Activated CD4-positive, alpha-beta T cell treated with anti-CD3 and anti-CD28 coated beads for 36 hours (primary cell): ENCODE data around the gene TSPO. TPM values are rescaled to one million over a fixed set of nuclear protein-coding genes. Genes with fewer than 3 reads are reported as not detected.

ENCODE experiments used
- ATAC-seq: fragments of 200-7000 bp; cut with Tn5 transposase; one replicate; pipeline ENCODE4 v1.10.0; 2021; ENCODE audit warnings: mild to moderate bottlenecking, moderate library complexity
- CTCF ChIA-PET: fragments of 350-600 bp; sonication (Branson Sonifier 250); formaldehyde crosslinking; loops from one replicate; lab custom pipeline; 2021; ENCODE audit warnings: antibody characterized with exemption; lab: Charles Lee
- POLR2A ChIA-PET: fragments of 350-600 bp; sonication (Branson Sonifier 250); formaldehyde crosslinking; loops from one replicate; lab custom pipeline; 2021; ENCODE audit warnings: antibody characterized with exemption, inconsistent platforms; lab: Charles Lee
- DNase-seq: peaks from one replicate; pipeline ENCODE4 v3.0.0-alpha.2; 2020
- H3K27ac Mint-ChIP-seq: one replicate; pipeline ENCODE4 v1.8.0; 2021; ENCODE audit warnings: mixed read lengths
- H3K27me3 Mint-ChIP-seq: one replicate; pipeline ENCODE4 v1.8.0; 2021; ENCODE audit warnings: mixed read lengths
- H3K36me3 Mint-ChIP-seq: one replicate; pipeline ENCODE4 v1.8.0; 2021; ENCODE audit warnings: low read depth, mixed read lengths
- H3K4me1 Mint-ChIP-seq: one replicate; pipeline ENCODE4 v1.8.0; 2021; ENCODE audit warnings: mixed read lengths
- H3K4me3 Mint-ChIP-seq: one replicate; pipeline ENCODE4 v1.8.0; 2021; ENCODE audit warnings: mild to moderate bottlenecking, moderate library complexity, mixed read lengths
- H3K9me3 Mint-ChIP-seq: one replicate; pipeline ENCODE4 v1.8.0; 2021; ENCODE audit warnings: low read depth, mixed read lengths
- intact Hi-C, 2 experiments: fragments of 100-400 bp; cut with DNase I in 1 of 2; cut with micrococcal nuclease in 1 of 2; formaldehyde crosslinking; loops; one replicate each; pipeline versions ENCODE4 v1.14.2 to v1.15.1; 2022 to 2024; cut with DNase I, micrococcal nuclease
- total RNA-seq, 2 experiments: library from RNA; stranded (reverse); gene quantifications; one replicate each; pipeline ENCODE4 v1.2.3, GENCODE V29; 2021

Gene TSPO
- total RNA-seq, 2 experiments from 2014 or later, result 61.7 to 114 TPM

DNA sequence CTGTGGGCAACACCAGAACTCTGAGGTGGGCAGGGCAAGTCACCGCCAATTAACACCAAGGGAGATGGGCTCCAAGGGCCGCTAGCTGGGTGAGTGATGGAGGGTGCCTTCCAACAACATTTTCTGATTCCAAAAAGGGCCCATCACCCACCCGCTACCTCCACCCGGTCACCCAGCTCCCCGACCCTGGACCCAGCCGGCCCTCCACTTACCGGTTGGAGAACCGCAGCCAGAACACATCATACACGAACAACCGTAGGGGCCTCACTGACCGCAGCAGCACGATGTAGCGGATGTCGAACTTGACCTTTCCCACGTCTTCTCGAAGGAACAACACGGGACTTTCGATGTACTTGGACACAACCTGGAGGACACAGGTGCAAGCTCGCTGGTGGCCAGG lies 20.8 kb downstream of the TSPO start:
- H3K36me3 Mint-ChIP-seq, result peaks cover 33% of the 10 kb centered on the region

DNA sequence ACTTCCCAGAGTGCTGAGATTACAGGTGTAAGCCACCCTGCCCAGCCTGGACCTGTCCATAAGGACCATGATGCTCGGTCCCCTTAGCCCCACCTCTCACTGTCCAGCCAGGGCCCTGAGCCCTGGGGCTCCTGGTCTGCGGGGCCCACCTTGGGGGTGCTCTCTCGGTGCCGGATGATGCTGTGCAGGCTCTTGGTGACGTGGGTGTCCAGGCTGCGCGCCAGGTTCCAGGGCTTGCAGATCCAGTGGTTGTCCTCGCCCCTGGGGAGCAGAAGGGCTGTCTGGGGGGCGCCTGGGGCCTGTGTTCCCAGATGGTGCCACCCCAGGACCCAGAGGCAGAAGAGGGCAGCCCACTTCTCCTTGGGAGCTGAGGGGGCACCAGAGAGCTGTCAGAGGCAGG lies 22.2 kb downstream of the TSPO start:
- Mint-ChIP-seq H3K27ac (no peak overlapping the region), H3K4me3 (no peak overlapping the region), H3K27me3 (no peaks in the 10 kb centered on the region), H3K36me3 (peaks cover 41% of the 10 kb centered on the region), H3K4me1 (no peaks in the 10 kb centered on the region), H3K9me3 (no peaks in the 10 kb centered on the region)
- intact Hi-C loops, result no loop called here
- CTCF ChIA-PET, result interaction anchor here (0.6 kb wide), 1 partner anchor 74 kb away, joined by 3 read pairs; no protein-coding TSS in a partner anchor
- no peak for ATAC-seq
- no peak for DNase-seq
- POLR2A ChIA-PET, result no interaction called here

More for the DNA sequence above, 20.8 kb downstream of the TSPO start:
- Mint-ChIP-seq H3K4me1 (no peaks in the 10 kb centered on the region), H3K4me3 (no peak overlapping the region), H3K9me3 (no peaks in the 10 kb centered on the region), H3K27ac (no peak overlapping the region), H3K27me3 (no peaks in the 10 kb centered on the region)
- ATAC-seq (no peak), DNase-seq (no peak)
- intact Hi-C loops, result no loop called here
- ChIA-PET CTCF (interaction anchor here (0.5 kb wide), 1 partner anchor 34 kb away, joined by 3 read pairs; no protein-coding TSS in a partner anchor), POLR2A (no interaction called here)

DNA sequence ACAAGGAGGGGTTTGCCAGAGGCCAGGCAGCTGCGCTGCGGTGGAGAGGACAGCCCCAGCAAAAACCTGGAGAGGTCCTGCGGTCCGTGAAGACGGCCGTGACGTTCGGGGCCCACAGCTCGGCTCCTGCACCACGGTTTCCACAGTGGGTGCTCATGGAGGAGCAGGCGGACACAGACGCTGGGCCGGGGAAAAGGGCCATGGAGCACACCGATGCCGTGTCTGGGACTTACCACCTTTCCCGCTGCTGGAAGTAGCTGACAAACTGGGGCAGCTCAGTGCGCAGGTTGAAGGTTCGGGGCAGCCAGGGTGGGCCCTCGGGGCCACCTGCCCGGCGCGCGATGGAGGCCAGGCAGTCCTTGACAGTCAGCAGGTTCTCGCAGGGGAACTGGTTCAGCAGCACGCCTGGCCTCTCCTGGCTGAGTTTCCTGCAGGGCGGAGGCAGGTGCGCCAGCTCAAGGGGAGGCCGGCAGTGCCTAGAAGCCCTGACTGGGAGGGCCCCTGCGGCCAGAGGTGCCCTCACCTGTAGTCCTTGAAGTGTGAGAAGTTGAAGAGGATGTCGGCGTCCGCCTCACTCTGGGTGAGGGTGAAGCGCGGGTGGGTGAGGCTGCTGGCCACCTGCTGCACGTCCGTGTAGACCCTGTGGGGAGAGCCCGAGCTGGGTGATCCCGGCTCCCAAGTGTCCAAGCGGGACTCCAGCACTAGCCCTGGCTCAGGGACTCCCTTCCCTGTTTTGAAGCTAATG lies 22.8 kb downstream of the TSPO start:
- no peaks in the 10 kb centered on the region for H3K4me1 Mint-ChIP-seq
- no peaks in the 10 kb centered on the region for H3K27me3 Mint-ChIP-seq
- ChIA-PET CTCF (interaction anchor here (0.6 kb wide), 1 partner anchor 75 kb away, joined by 3 read pairs; no protein-coding TSS in a partner anchor), POLR2A (no interaction called here)
- peaks cover 44% of the 10 kb centered on the region for H3K36me3 Mint-ChIP-seq
- DNase-seq (no peak), ATAC-seq (no peak)
- H3K27ac Mint-ChIP-seq, result no peak overlapping the region
- intact Hi-C loops, result no loop called here
- no peaks in the 10 kb centered on the region for H3K9me3 Mint-ChIP-seq
- H3K4me3 Mint-ChIP-seq, result no peak overlapping the region

DNA sequence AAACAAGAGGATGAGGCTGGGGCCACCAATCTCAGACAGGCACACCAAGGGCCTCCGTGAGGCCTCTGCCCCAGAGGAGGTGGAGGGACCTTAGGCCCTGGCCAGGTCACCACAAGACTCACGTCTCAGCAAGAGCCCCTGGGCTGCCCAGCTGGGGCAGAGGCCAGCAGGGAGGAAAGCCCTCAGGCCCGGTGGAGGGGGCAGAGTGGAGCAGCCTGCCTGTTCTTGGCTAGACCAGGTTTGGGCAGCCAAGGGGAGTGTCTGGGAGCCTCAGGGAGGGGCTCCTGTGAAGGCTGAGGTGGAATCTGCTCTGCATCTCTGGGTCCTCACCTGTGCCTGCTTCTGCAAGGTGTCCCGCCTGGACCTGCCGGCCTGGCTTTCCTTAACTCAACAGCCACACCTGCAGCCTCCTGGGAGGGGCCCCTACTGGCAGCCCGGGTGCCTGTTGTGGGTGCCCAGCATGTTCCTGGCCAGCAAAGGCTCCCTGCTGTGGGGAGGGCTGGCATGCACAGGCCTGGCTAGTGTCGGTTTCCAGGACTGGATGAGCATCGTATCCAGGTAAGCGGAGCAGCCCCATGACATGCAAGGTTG lies 23.7 kb downstream of the TSPO start:
- ChIA-PET POLR2A (no interaction called here), CTCF (no interaction called here)
- Mint-ChIP-seq H3K27ac (no peak overlapping the region), H3K36me3 (peaks cover 53% of the 10 kb centered on the region), H3K4me3 (no peak overlapping the region), H3K27me3 (no peaks in the 10 kb centered on the region), H3K9me3 (no peaks in the 10 kb centered on the region), H3K4me1 (no peaks in the 10 kb centered on the region)
- DNase-seq, result no peak
- ATAC-seq, result no peak
- intact Hi-C loops, result no loop called here

DNA sequence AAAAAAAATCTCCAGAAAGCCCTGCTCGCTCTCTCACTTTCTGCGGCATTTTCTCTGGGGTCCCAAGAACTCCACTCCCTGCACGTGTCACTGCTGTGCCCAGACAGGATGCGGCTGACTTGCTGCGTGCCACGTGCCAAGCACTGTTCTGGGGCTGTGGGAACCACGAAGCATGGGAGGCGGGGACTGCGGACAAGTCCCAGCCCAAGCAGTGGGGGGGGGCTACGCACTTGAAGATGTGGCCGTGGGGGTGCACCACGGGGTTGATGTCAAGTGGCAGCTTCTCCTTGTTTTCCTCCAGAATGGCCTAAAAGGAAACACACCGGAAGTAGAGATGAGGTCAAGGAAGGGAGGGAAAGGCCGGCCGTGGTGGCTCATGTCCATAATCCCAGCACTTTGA lies 24.7 kb downstream of the TSPO start:
- no peaks in the 10 kb centered on the region for H3K9me3 Mint-ChIP-seq
- POLR2A ChIA-PET, result no interaction called here
- no peak for DNase-seq

DNA sequence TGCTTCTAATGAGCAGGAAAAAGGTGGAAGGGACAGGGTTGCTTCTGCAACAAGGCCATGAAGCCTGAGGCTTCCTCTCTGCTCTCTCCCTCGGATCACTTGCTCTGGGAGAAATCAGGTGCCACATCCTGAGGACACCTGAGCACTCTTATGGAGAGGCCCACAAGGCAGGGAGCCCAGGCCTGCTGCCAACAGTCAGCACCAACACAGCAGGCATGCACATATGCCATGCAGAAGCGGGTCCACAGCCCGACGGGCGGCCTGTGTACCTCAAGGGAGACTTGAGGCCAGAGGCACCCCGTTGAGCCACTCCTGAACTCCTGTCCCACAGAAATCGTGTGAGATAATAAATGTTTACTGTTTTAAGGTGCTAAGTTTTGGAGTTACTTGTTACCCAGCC lies 26.1 kb downstream of the TSPO start:
- H3K4me1 Mint-ChIP-seq, result no peaks in the 10 kb centered on the region
- ATAC-seq (no peak), DNase-seq (no peak)
- H3K36me3 Mint-ChIP-seq, result peaks cover 53% of the 10 kb centered on the region
- H3K9me3 Mint-ChIP-seq, result no peaks in the 10 kb centered on the region
- H3K27me3 Mint-ChIP-seq, result no peaks in the 10 kb centered on the region
- intact Hi-C loops, result no loop called here
- H3K4me3 Mint-ChIP-seq, result no peak overlapping the region
- POLR2A ChIA-PET, result no interaction called here
- CTCF ChIA-PET, result no interaction called here
- no peak overlapping the region for H3K27ac Mint-ChIP-seq

More for the DNA sequence above, 24.7 kb downstream of the TSPO start:
- CTCF ChIA-PET, result no interaction called here
- no peaks in the 10 kb centered on the region for H3K4me1 Mint-ChIP-seq
- H3K27ac Mint-ChIP-seq, result no peak overlapping the region
- peaks cover 52% of the 10 kb centered on the region for H3K36me3 Mint-ChIP-seq
- intact Hi-C loops, result no loop called here
- no peak overlapping the region for H3K4me3 Mint-ChIP-seq
- H3K27me3 Mint-ChIP-seq, result no peaks in the 10 kb centered on the region
- ATAC-seq, result no peak

DNA sequence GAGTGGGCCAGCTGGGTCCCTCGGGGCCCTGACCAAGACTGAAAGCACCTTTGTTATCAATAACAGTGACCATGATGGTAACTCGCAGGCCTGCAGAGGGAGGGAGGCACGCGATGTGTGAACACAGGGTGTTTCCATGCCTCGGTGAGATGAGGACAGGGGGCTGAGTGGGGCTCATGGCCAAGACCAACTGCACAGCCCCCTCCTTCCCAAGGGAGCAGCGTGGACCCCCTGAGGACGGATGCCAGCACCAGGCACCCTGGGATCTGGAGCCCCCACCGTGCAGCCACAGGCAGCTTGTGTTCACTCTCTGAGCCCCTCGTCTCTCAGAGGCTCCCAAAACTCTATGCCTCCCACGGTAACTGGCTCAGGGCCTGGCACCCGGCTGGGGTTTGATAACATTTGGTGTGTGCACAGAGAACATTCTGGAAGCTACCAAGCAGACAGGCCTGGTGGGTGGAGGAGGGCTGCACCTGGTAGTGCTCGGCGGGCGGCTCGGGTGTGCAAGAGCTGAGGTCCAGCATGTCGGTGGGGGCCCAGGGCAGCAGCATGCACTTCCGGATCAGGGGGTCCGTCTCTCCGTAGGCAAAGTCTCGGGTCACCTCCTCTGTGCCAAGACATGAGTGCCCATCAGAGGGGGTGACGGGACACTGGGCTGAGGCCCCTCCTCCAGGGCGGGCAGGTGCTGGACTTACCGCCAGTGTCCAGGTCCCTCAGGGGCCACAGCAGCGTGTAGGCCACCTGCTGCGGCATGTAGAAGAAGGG lies 28.0 kb downstream of the TSPO start:
- H3K27ac Mint-ChIP-seq, result no peak overlapping the region

DNA sequence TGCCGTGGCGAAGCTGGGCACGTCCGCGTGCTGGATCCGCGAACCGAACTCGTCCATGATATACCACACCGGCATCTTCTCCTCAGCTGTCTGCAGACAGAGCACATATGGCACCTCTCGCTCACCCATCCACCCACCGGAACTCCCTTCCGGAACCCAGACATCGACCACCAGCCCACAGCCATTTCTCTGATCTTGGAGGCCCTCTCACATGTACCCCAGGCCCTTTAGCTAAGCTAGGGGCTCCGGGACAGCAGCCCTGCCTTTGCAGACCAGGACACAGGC lies 28.5 kb downstream of the TSPO start:
- no peak for DNase-seq
- intact Hi-C loops, result no loop called here
- no peak for ATAC-seq
- POLR2A ChIA-PET, result no interaction called here
- Mint-ChIP-seq H3K9me3 (no peaks in the 10 kb centered on the region), H3K27ac (no peak overlapping the region), H3K27me3 (no peaks in the 10 kb centered on the region), H3K4me3 (no peak overlapping the region), H3K36me3 (peaks cover 58% of the 10 kb centered on the region), H3K4me1 (peaks cover 10% of the 10 kb centered on the region)
- CTCF ChIA-PET, result no interaction called here

More for the DNA sequence above, 28.0 kb downstream of the TSPO start:
- ChIA-PET CTCF (interaction anchor here (0.7 kb wide), 1 partner anchor 88 kb away, joined by 4 read pairs; no protein-coding TSS in a partner anchor), POLR2A (no interaction called here)
- peaks cover 6% of the 10 kb centered on the region for H3K4me1 Mint-ChIP-seq
- peaks cover 55% of the 10 kb centered on the region for H3K36me3 Mint-ChIP-seq
- no peaks in the 10 kb centered on the region for H3K9me3 Mint-ChIP-seq
- no peaks in the 10 kb centered on the region for H3K27me3 Mint-ChIP-seq
- ATAC-seq, result no peak
- H3K4me3 Mint-ChIP-seq, result no peak overlapping the region
- intact Hi-C loops, result no loop called here
- DNase-seq, result no peak

DNA sequence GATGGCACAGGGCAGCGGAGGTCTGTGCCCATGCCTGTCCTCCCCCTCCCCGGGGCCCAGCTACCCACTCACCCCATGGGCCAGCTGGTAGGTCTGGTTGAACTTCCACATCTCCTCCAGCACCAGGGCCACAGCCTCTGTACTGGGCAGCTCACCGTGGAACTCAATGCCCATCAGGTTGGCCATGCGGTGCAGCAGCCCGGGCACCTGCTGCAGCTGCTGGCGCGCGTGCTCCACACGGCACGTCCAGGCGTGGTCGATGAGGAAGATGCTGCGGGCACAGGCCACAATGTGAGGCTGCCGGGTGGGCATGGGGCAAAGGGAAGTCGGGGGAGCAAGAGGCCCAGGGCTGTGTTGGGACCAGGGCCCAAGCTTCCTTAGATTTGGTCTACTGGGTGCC lies 29.3 kb downstream of the TSPO start:
- POLR2A ChIA-PET, result no interaction called here
- no peak overlapping the region for H3K27ac Mint-ChIP-seq
- no peaks in the 10 kb centered on the region for H3K27me3 Mint-ChIP-seq
- intact Hi-C loops, result no loop called here
- no peaks in the 10 kb centered on the region for H3K9me3 Mint-ChIP-seq
- H3K4me1 Mint-ChIP-seq, result peaks cover 15% of the 10 kb centered on the region
- no peak overlapping the region for H3K4me3 Mint-ChIP-seq
- CTCF ChIA-PET, result no interaction called here
- DNase-seq (no peak), ATAC-seq (no peak)
- peaks cover 58% of the 10 kb centered on the region for H3K36me3 Mint-ChIP-seq

DNA sequence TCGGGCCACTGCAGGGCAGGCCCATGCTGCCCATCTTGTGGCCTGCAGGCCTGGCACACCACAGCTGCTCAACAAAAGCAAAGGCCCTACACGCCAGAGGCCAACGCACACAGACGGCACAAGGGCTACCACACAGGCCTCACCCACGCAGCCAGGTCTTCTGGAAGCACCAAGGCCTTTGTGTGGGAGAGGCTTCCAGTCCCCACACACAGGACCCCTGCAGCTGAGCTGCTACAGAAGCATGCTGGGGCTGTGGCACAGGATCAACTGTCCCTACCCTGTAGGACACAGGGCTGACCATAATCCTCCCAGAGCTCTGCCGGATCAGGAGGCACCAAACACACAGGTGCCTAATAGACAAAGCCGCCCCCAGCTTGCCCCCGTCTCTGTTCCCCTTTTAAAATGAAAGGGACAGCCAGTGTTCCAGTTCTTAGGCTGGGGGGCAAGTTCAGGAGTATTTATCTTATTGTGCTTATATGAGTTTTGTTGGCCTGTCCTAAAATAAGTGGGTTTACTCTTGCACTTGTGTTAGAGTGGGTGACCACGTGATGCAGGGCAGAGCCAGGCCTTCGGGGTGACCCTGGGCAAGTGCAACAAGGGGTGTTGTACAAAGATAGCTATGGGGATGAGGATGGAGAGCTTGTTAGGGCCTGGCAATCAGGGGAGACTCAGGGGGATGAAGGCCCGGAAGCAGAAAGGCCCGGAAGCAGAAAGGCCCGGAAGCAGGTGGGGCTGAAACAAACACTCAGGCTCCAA lies 30.1 kb downstream of the TSPO start:
- H3K9me3 Mint-ChIP-seq, result no peaks in the 10 kb centered on the region
- no peak overlapping the region for H3K4me3 Mint-ChIP-seq
- DNase-seq, result no peak
- no peak for ATAC-seq
- peaks cover 54% of the 10 kb centered on the region for H3K36me3 Mint-ChIP-seq
- ChIA-PET CTCF (no interaction called here), POLR2A (no interaction called here)
- no peak overlapping the region for H3K27ac Mint-ChIP-seq
- intact Hi-C loops, result no loop called here
- H3K4me1 Mint-ChIP-seq, result peaks cover 17% of the 10 kb centered on the region
- no peaks in the 10 kb centered on the region for H3K27me3 Mint-ChIP-seq

DNA sequence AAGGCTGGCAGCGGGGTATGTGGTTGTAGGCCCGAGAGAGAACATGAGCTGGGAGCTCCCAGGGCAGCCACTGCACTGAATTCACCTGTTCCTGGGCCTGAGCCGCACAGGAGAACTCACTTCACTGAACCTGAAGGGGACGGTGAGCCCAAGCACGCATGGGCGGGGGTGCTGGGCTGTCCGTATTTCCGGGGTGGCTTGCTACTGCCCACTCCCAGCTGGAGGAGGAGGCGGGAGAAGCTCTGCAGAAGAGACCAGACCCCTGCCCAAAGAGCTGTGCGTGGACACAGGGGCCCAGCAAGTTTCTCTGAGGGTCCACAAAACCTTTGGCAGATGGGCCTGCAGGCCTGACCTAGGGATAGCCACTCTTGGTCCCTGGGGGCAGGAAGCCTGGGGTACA lies 30.8 kb downstream of the TSPO start:
- Mint-ChIP-seq H3K4me3 (no peak overlapping the region), H3K9me3 (no peaks in the 10 kb centered on the region), H3K4me1 (peaks cover 17% of the 10 kb centered on the region), H3K27me3 (no peaks in the 10 kb centered on the region), H3K27ac (no peak overlapping the region), H3K36me3 (peaks cover 54% of the 10 kb centered on the region)
- ChIA-PET CTCF (no interaction called here), POLR2A (no interaction called here)
- ATAC-seq (no peak), DNase-seq (no peak)
- intact Hi-C loops, result no loop called here
